Measurements from ENCODE around the gene CACNA1B.
"Not testable (repeated sequence)": the region's sequence is repeated elsewhere in the genome, so short reads cannot be mapped to it uniquely, and the experiment has no call there.

Gene CACNA1B

DNA sequence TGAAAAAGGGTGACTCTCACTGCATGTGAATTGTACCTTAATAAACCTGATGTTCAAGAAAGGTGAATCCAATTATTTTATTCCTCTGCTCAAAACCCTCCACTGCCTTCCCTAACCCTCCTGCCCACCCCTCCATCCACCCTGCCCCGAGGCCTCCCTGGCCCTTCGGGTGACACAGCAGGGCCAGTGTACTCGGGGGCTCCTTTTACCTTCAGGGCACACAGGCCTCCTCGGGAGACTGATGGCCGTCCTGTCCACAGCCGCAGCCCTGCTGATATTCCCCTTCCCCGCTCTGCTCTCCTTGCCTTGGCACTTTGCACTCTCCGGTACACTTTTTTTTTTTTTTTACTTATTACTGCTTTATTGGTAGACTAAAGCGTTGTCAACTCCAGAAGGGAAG lies 234.0 kb downstream of the CACNA1B start:
- no peak for TF ChIP-seq TAF1 (IDR thresholded peaks at IDR 0.05; ENCODE audit: low read depth, low read length)
- FAIRE-seq, result no peak

GRCh38 chr9:138112090-138112748 lies 234.6 kb downstream of the CACNA1B start:
- FAIRE-seq, result no peak
- DNase-seq (ENCODE audit: insufficient read length, low spot score), result no peak
- no peak for TF ChIP-seq POLR2AphosphoS5 (IDR thresholded peaks at IDR 0.05; ENCODE audit: low read depth, low read length)
- no peak for TF ChIP-seq TAF1 (IDR thresholded peaks at IDR 0.05; ENCODE audit: low read depth, low read length)

More for the DNA sequence above, 234.0 kb downstream of the CACNA1B start:
- DNase-seq (ENCODE audit: insufficient read length, low spot score), result no peak

- FAIRE-seq (no peak), DNase-seq (ENCODE audit: insufficient read length, low spot score) (no peak)
- TF ChIP-seq TAF1 (IDR thresholded peaks at IDR 0.05; ENCODE audit: low read depth, low read length) (no peak), SPI1 (IDR thresholded peaks at IDR 0.05; ENCODE audit: low read depth, low read length) (no peak)
Observed at GRCh38 chr9:138112791-138113600, 235.4 kb downstream of the CACNA1B start.

- FAIRE-seq; DNase-seq (ENCODE audit: insufficient read length, low spot score): not testable (repeated sequence)
Observed at GRCh38 chr9:138113701-138114325, 236.2 kb downstream of the CACNA1B start.

GRCh38 chr9:138114501-138115245 lies 237.1 kb downstream of the CACNA1B start:
- DNase-seq (ENCODE audit: insufficient read length, low spot score), result no peak
- TF ChIP-seq TAF1 (IDR thresholded peaks at IDR 0.05; ENCODE audit: low read depth, low read length) (no peak), SPI1 (IDR thresholded peaks at IDR 0.05; ENCODE audit: low read depth, low read length) (no peak), PAX5 (IDR thresholded peaks at IDR 0.05; ENCODE audit: insufficient read depth, low read length, severe bottlenecking) (no peak), POLR2AphosphoS5 (IDR thresholded peaks at IDR 0.05; ENCODE audit: low read depth, low read length) (no peak)
- FAIRE-seq, result no peak

DNA sequence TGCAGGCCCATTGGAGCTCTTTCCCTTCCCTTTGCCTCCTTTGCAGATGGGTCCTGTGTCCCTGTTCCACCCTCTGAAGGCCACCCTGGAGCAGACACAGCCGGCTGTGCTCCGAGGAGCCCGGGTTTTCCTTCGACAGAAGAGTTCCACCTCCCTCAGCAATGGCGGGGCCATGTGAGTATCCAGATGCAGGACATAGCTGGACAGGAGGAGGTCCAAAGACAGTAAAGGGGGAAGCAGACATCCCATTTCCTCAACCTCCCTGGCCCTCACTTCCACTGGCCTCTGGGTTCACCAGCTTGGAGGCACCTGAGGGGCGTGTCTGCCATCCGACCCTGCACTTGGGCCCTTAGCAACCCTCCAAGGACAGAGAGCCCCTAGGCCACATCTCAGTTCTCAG lies 237.9 kb downstream of the CACNA1B start:
- FAIRE-seq (no peak), DNase-seq (ENCODE audit: insufficient read length, low spot score) (no peak)
- no peak for TF ChIP-seq POU2F2 (IDR thresholded peaks at IDR 0.05; ENCODE audit: low read depth, low read length)
- TF ChIP-seq POLR2A (IDR thresholded peaks at IDR 0.05; ENCODE audit: low read depth, low read length), result no peak
- TF ChIP-seq POLR2AphosphoS5 (IDR thresholded peaks at IDR 0.05; ENCODE audit: low read depth, low read length), result no peak
- TF ChIP-seq SPI1 (IDR thresholded peaks at IDR 0.05; ENCODE audit: low read depth, low read length), result no peak
- TF ChIP-seq TAF1 (IDR thresholded peaks at IDR 0.05; ENCODE audit: low read depth, low read length), result no peak
- no peak for TF ChIP-seq PAX5 (IDR thresholded peaks at IDR 0.05; ENCODE audit: insufficient read depth, low read length, severe bottlenecking)

- DNase-seq (ENCODE audit: insufficient read length, low spot score) (no peak), FAIRE-seq (no peak)
- TF ChIP-seq POLR2A (IDR thresholded peaks at IDR 0.05; ENCODE audit: low read depth, low read length), result no peak
- TF ChIP-seq SPI1 (IDR thresholded peaks at IDR 0.05; ENCODE audit: low read depth, low read length), result no peak
- no peak for TF ChIP-seq POLR2AphosphoS5 (IDR thresholded peaks at IDR 0.05; ENCODE audit: low read depth, low read length)
- no peak for TF ChIP-seq POU2F2 (IDR thresholded peaks at IDR 0.05; ENCODE audit: low read depth, low read length)
- TF ChIP-seq PAX5 (IDR thresholded peaks at IDR 0.05; ENCODE audit: insufficient read depth, low read length, severe bottlenecking), result no peak
- TF ChIP-seq TAF1 (IDR thresholded peaks at IDR 0.05; ENCODE audit: low read depth, low read length), result no peak
Observed at GRCh38 chr9:138116521-138116920, 238.9 kb downstream of the CACNA1B start.

DNA sequence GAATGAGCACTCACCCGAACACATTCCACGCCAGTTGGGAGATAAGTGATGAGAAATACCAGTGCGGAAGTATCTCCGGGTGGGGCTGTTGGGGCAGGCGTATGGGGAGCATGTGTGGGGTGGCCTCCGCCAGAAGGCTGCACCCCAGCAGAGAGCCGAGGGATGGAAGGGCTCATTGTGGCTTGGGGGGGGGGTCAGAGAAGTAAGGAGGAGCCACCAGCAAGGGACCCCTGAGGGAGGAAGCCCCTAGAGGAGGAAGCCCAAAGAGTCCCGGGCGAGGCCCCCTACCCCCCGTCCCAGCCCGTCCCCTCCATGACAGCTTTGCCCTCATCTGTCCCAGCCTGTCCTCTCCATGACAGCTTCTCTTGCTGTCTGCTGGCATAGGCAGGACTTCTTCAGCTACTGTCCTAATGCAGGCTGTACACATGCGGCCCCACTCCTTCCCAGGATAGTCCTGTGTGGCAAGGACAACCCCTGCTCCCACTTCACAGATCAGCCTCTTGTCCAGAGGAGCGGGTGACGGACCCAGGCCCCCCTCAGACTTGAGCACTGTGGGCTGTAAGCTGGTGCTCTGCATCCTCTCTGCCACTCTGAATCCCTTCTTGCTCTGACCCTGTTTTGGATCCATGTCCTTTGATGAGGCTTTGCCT lies 239.6 kb downstream of the CACNA1B start:
- no peak for TF ChIP-seq POLR2A (IDR thresholded peaks at IDR 0.05; ENCODE audit: low read depth, low read length)
- no peak for TF ChIP-seq POLR2AphosphoS5 (IDR thresholded peaks at IDR 0.05; ENCODE audit: low read depth, low read length)
- no peak for TF ChIP-seq PAX5 (IDR thresholded peaks at IDR 0.05; ENCODE audit: insufficient read depth, low read length, severe bottlenecking)
- no peak for TF ChIP-seq POU2F2 (IDR thresholded peaks at IDR 0.05; ENCODE audit: low read depth, low read length)
- no peak for TF ChIP-seq SPI1 (IDR thresholded peaks at IDR 0.05; ENCODE audit: low read depth, low read length)
- no peak for TF ChIP-seq TAF1 (IDR thresholded peaks at IDR 0.05; ENCODE audit: low read depth, low read length)
- FAIRE-seq (no peak), DNase-seq (ENCODE audit: insufficient read length, low spot score) (no peak)

GRCh38 chr9:138117836-138118235 lies 240.3 kb downstream of the CACNA1B start:
- DNase-seq (ENCODE audit: insufficient read length, low spot score) (no peak), FAIRE-seq (no peak)
- TF ChIP-seq TAF1 (IDR thresholded peaks at IDR 0.05; ENCODE audit: low read depth, low read length) (no peak), POLR2AphosphoS5 (IDR thresholded peaks at IDR 0.05; ENCODE audit: low read depth, low read length) (no peak), POU2F2 (IDR thresholded peaks at IDR 0.05; ENCODE audit: low read depth, low read length) (no peak), POLR2A (IDR thresholded peaks at IDR 0.05; ENCODE audit: low read depth, low read length) (no peak), PAX5 (IDR thresholded peaks at IDR 0.05; ENCODE audit: insufficient read depth, low read length, severe bottlenecking) (no peak), SPI1 (IDR thresholded peaks at IDR 0.05; ENCODE audit: low read depth, low read length) (no peak)

Data from GM12891 (cell line).